Endothelial cell of umbilical vein (primary cell): ENCODE data around the gene TMEM127. TPM values are rescaled to one million over a fixed set of nuclear protein-coding genes. Genes with fewer than 3 reads are reported as not detected.

Source experiments
- BruUV-seq: library from RNA; stranded (reverse); fragments of 400-500 nt; replicated peaks from 2 replicates; lab custom pipeline; 2021; lab: Mats Ljungman, UMichigan
- CTCF ChIA-PET: fragments of 300-600, 350-600 bp; sonication (Branson Sonifier 250); formaldehyde crosslinking; loops from one replicate; lab custom pipeline; 2021; ENCODE audit warnings: antibody characterized with exemption, inconsistent platforms; lab: Charles Lee
- POLR2A ChIA-PET: fragments of 300-600, 350-600 bp; sonication (Branson Sonifier 250); formaldehyde crosslinking; loops from one replicate; lab custom pipeline; 2021; ENCODE audit warnings: antibody characterized with exemption, inconsistent platforms; lab: Charles Lee
- DNase-seq: peaks from one replicate; pipeline ENCODE4 v3.0.0-alpha.2; 2011; ENCODE audit warnings: low read depth, low spot score
- FAIRE-seq: peaks from 2 replicates; lab custom pipeline; 2011; peaks lifted over from hg19 to GRCh38; lab: Jason Lieb, UNC
- H2AFZ ChIP-seq: 2 replicates; pipeline ENCODE4 v1.6.0; 2012; ENCODE audit warnings: low read depth, low read length, control low read depth, inconsistent platforms
- H3K27ac ChIP-seq: 2 replicates; pipeline ENCODE4 v1.5.1; 2011; ENCODE audit warnings: low read depth, mild to moderate bottlenecking, control low read depth, low read length, moderate library complexity; ENCODE audit not compliant: insufficient read depth
- H3K27me3 ChIP-seq, 2 experiments: 2 replicates each; pipeline versions ENCODE4 v1.6.0 to v1.6.1; 2011; ENCODE audit warnings: low read length in 2 of 2, mixed read lengths in 1 of 2; ENCODE audit not compliant: control insufficient read depth in 2 of 2, insufficient read depth in 2 of 2
- H3K36me3 ChIP-seq, 2 experiments: 2 replicates in 1 of 2; 3 replicates in 1 of 2; pipeline ENCODE4 v1.5.1; 2011; ENCODE audit warnings: low read length in 2 of 2, mild to moderate bottlenecking in 1 of 2, moderate library complexity in 1 of 2; ENCODE audit not compliant: control insufficient read depth in 2 of 2, insufficient read depth in 2 of 2; ENCODE audit errors: extremely low read depth in 1 of 2
- H3K4me1 ChIP-seq: 3 replicates; pipeline ENCODE4 v1.5.1; 2011; ENCODE audit warnings: mild to moderate bottlenecking, low read length; ENCODE audit not compliant: control insufficient read depth, insufficient read depth; ENCODE audit errors: extremely low read depth
- H3K4me2 ChIP-seq: 2 replicates; pipeline ENCODE4 v1.6.1; 2011; ENCODE audit warnings: low read length, control low read depth, mixed read lengths; ENCODE audit not compliant: insufficient read depth
- H3K4me3 ChIP-seq, 3 experiments: fragments of 200-600 bp in 1 of 3; sonication (generic), shearing (Covaris generic) in 1 of 3; replicated peaks in 1 of 3; 2 replicates each; pipeline ENCODE4 v1.5.1; 2011 to 2016; ENCODE audit warnings: control low read depth in 3 of 3, low read length in 3 of 3, mild to moderate bottlenecking in 2 of 3, inconsistent platforms in 1 of 3, low read depth in 1 of 3, moderate library complexity in 1 of 3; ENCODE audit not compliant: insufficient read depth in 1 of 3
- H3K79me2 ChIP-seq: 2 replicates; pipeline ENCODE4 v1.6.0; 2012; ENCODE audit warnings: low read length, inconsistent platforms; ENCODE audit not compliant: control insufficient read depth, insufficient read depth
- H3K9ac ChIP-seq: replicated peaks from 2 replicates; pipeline ENCODE3; 2011; ENCODE audit warnings: low read length, control low read depth; ENCODE audit not compliant: insufficient read depth; ENCODE audit errors: extremely low read depth
- H3K9me1 ChIP-seq: replicated peaks from 3 replicates; pipeline ENCODE4 v1.6.0; 2011; ENCODE audit warnings: mild to moderate bottlenecking, low read length; ENCODE audit not compliant: control insufficient read depth, insufficient read depth; ENCODE audit errors: extremely low read depth
- H3K9me3 ChIP-seq: replicated peaks from 2 replicates; pipeline ENCODE4 v1.5.1; 2012; ENCODE audit warnings: low read length, inconsistent platforms; ENCODE audit not compliant: control insufficient read depth, insufficient read depth
- H4K20me1 ChIP-seq: replicated peaks from 2 replicates; pipeline ENCODE3; 2011; ENCODE audit warnings: mild to moderate bottlenecking, low read length; ENCODE audit not compliant: control insufficient read depth, insufficient read depth; ENCODE audit errors: extremely low read depth
- EZH2 ChIP-seq: IDR thresholded peaks from 2 replicates; pipeline ENCODE4 v1.6.1; 2012; ENCODE audit warnings: borderline replicate concordance, low read depth, mild to moderate bottlenecking, moderate library complexity, low read length, inconsistent platforms; ENCODE audit not compliant: severe bottlenecking
- FOS ChIP-seq: IDR thresholded peaks from 2 replicates; pipeline ENCODE4 v1.6.1; 2011; ENCODE audit warnings: mild to moderate bottlenecking, low read length, moderate library complexity, borderline replicate concordance; ENCODE audit not compliant: insufficient read depth
- MYC ChIP-seq: IDR thresholded peaks from one replicate; pipeline ENCODE4 v1.6.1; 2011; ENCODE audit warnings: mild to moderate bottlenecking, low read depth, low read length
- POLR2A ChIP-seq: IDR thresholded peaks from 2 replicates; pipeline ENCODE4 v1.6.1; 2012; ENCODE audit warnings: low read depth, mild to moderate bottlenecking, control low read depth, low read length
- POLR2AphosphoS5 ChIP-seq: IDR thresholded peaks from 2 replicates; pipeline ENCODE4 v1.6.1; 2012; ENCODE audit warnings: low read depth, mild to moderate bottlenecking, control low read depth, low read length, moderate library complexity; ENCODE audit not compliant: insufficient read depth
- dilution Hi-C: fragments of 300-500 bp; cut with MboI; formaldehyde crosslinking; loops from one replicate; pipeline ENCODE4 v1.15.0; 2019; ENCODE audit warnings: low sequenced_read_pairs; ENCODE audit not compliant: extremely low pct_ligation_motif_present
- intact Hi-C: fragments of 100-400 bp; cut with micrococcal nuclease; formaldehyde crosslinking; loops from one replicate; pipeline ENCODE4 v1.10.0; 2022
- polyA plus RNA-seq, 4 experiments: library from polyadenylated mRNA; depleted of rRNA in 3 of 4; stranded (reverse) in 3 of 4; unstranded in 1 of 4; fragments of >200 nt; gene quantifications; 2 replicates each; pipeline versions ENCODE4 v1.2.1 to v1.2.3, GENCODE V29; 2011 to 2012; ENCODE audit warnings: missing spikeins in 1 of 4
- total RNA-seq: library from RNA; stranded (reverse); gene quantifications from 2 replicates; pipeline ENCODE4 v1.2.3, GENCODE V29; 2021
- TF ChIP-seq, protein P1 (sequence below): IDR thresholded peaks from 2 replicates; pipeline ENCODE4 v1.6.1; 2011; ENCODE audit not compliant: insufficient read depth, insufficient read length
- TF ChIP-seq, protein P2 (sequence below), 2 donors: IDR thresholded peaks; 1 replicate in 1 of 2; 2 replicates in 1 of 2; pipeline ENCODE4 v1.5.1; 2011; ENCODE audit warnings: low read length in 2 of 2, mild to moderate bottlenecking in 2 of 2, moderate library complexity in 2 of 2, control low read depth in 1 of 2, inconsistent platforms in 1 of 2, low read depth in 1 of 2; ENCODE audit not compliant: insufficient read depth in 1 of 2; ENCODE audit errors: extremely low read depth in 1 of 2

TMEM127 gene
- total and polyA plus RNA-seq, 2 donors (not counting 3 experiments of a cell fraction or from before 2014, with no cell fraction given), result 48.4 to 75.7 TPM

DNA sequence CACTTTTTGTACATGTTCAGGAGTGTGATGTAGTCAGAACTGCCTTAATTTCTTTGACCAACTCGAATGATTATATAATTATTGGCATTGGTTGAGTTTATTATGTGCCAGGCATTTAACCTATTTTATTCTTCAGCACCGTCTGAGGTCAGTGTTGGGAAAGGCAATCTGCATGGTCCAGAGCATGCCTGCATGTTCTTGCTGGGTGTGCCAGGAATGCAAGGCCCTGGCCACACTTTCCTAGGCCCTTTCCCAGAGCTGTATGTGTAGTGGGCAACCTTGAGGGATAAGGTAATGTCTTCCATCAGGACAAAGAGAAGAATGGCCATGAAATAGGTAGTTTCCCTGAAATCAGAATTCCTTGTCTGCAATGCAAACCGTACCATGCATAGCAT is 49.2 kb upstream of the TMEM127 start:
- Histone ChIP-seq H3K79me2 (no peaks in the 10 kb centered on the region), H3K27ac (no peak overlapping the region), H3K9me3 (no peaks in the 10 kb centered on the region), H3K9me1 (no peaks in the 10 kb centered on the region), H3K27me3 (no peaks in the 10 kb centered on the region), H2AFZ (no peak overlapping the region), H4K20me1 (no peaks in the 10 kb centered on the region), H3K9ac (no peak overlapping the region), H3K36me3 (no peaks in the 10 kb centered on the region), H3K4me2 (peak overlapping the region; percentile 2), H3K4me3 (no peak overlapping the region), H3K4me1 (peaks cover 15% of the 10 kb centered on the region)
- FAIRE-seq (no peak), DNase-seq (no peak)
- TF ChIP-seq FOS (no peak), EZH2 (no peak), POLR2AphosphoS5 (no peak), MYC (no peak), POLR2A (no peak)
- TF ChIP-seq, protein P1, sequence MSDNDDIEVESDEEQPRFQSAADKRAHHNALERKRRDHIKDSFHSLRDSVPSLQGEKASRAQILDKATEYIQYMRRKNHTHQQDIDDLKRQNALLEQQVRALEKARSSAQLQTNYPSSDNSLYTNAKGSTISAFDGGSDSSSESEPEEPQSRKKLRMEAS, result no peak
- TF ChIP-seq, protein P2, sequence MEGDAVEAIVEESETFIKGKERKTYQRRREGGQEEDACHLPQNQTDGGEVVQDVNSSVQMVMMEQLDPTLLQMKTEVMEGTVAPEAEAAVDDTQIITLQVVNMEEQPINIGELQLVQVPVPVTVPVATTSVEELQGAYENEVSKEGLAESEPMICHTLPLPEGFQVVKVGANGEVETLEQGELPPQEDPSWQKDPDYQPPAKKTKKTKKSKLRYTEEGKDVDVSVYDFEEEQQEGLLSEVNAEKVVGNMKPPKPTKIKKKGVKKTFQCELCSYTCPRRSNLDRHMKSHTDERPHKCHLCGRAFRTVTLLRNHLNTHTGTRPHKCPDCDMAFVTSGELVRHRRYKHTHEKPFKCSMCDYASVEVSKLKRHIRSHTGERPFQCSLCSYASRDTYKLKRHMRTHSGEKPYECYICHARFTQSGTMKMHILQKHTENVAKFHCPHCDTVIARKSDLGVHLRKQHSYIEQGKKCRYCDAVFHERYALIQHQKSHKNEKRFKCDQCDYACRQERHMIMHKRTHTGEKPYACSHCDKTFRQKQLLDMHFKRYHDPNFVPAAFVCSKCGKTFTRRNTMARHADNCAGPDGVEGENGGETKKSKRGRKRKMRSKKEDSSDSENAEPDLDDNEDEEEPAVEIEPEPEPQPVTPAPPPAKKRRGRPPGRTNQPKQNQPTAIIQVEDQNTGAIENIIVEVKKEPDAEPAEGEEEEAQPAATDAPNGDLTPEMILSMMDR (IDR thresholded peaks at IDR 0.05; ENCODE audit: extremely low read depth in 1 of 2, insufficient read depth in 1 of 2, low read depth in 1 of 2, low read length in 2 of 2), result no peak
- no TSS peak for BruUV-seq
- dilution Hi-C loops (no loop called here), intact Hi-C loops (no loop called here)
- CTCF ChIA-PET, result no interaction called here
- POLR2A ChIA-PET, result no interaction called here
